RWPE1 (cell line): ENCODE results near the gene RAB9A.

Experiments
- CTCF ChIA-PET: fragments of 350-600 bp; sonication (Branson Sonifier 250); formaldehyde crosslinking; extraction: SDS; loops from one replicate; lab custom pipeline; 2021; lab: Yijun Ruan, JAX
- POLR2A ChIA-PET: fragments of 400-600 bp; formaldehyde crosslinking; extraction: SDS; loops from one replicate; lab custom pipeline; 2020; ENCODE audit warnings: antibody characterized with exemption; ENCODE audit not compliant: low non-redundant PET; lab: Yijun Ruan, JAX
- DNase-seq: peaks from one replicate; pipeline ENCODE4 v3.0.0; 2012; ENCODE audit warnings: low spot score
- H3K27ac ChIP-seq: fragments of 450-650 bp; 2 replicates; pipeline ENCODE4 v1.5.1; 2017
- CTCF ChIP-seq: fragments of 450-650 bp; conservative IDR thresholded peaks from 2 replicates; pipeline ENCODE4 v1.5.1; 2017; ENCODE audit warnings: low read depth, mild to moderate bottlenecking

The RAB9A gene

GRCh38 chrX:13750204-13750603 is 61.3 kb downstream of the RAB9A start:
- ChIA-PET POLR2A (no interaction called here), CTCF (interaction anchor here (1.2 kb wide), 1 partner anchor 282 kb away, joined by 5 read pairs; no protein-coding TSS in a partner anchor)
- peak; percentile 18 for DNase-seq
- H3K27ac ChIP-seq: no peak overlapping the region
- peak; percentile 62 for TF ChIP-seq CTCF

DNA sequence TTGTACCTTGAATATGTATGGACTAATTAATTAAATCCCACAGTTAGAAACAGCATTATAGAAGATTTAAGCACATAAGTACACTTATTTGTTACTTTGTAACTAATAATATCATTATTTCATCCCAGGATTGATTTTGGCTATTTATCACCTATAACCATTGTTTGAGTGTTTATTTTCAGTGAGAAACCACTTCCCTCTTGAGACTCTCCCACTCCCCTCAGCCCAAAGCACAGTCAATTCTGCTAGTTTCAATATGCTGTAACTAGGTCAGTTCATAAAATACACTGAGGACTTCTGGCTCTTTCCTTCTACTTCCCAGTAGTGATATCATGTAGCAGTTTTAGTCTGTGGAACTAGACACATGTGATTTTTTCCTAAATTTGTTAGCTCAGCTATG is 61.9 kb downstream of the RAB9A start:
- TF ChIP-seq CTCF: no peak
- ChIA-PET POLR2A (no interaction called here), CTCF (interaction anchor here (1.2 kb wide), 1 partner anchor 281 kb away, joined by 5 read pairs; no protein-coding TSS in a partner anchor)
- H3K27ac ChIP-seq: no peak overlapping the region
- no peak for DNase-seq

DNA sequence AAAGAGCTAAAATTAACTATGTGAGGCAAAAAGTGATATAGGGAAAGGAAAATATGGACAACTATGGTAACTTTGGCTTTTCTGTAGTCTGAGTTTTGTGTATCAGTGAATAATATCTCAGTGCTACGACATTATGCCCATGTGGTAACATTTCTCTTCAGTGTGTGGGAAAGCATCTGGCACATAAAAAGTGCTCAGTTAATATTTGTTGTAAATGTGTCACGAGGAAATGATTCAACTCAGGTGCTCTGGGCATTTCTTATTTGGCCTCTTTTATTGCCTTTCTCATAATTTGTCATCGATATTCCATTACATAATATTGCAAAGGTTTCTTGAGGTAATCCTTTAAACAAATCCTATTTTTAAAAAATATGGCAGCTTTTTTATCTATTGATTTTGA is 63.2 kb downstream of the RAB9A start:
- TF ChIP-seq CTCF: no peak
- ChIA-PET CTCF (interaction anchor here (0.7 kb wide), 1 partner anchor 108 kb away, joined by 3 read pairs; no protein-coding TSS in a partner anchor), POLR2A (no interaction called here)
- H3K27ac ChIP-seq: no peak overlapping the region
- no peak for DNase-seq

DNA sequence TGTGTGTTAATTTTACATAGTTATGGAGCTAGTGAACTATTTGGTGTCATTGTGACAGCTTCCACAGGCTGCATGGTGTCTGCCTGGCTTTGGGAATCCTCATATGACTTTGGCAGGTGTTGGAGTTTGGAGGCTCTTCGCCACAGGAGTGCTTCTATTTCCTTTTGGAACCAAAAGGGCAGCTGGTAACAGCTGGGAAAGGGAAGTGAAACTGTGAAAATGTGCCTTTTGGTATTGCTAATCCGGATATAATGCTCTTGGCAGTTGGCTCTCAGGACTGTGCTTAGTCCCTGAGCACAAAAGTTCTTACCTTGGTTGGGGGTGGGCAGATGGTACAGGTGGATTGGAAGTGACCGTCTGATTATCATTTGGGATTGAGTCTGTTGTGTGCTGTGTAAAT is 63.7 kb downstream of the RAB9A start:
- DNase-seq: no peak
- CTCF ChIA-PET: interaction anchor here (0.7 kb wide), 1 partner anchor 107 kb away, joined by 3 read pairs; no protein-coding TSS in a partner anchor
- POLR2A ChIA-PET: no interaction called here
- TF ChIP-seq CTCF: no peak
- no peak overlapping the region for H3K27ac ChIP-seq

DNA sequence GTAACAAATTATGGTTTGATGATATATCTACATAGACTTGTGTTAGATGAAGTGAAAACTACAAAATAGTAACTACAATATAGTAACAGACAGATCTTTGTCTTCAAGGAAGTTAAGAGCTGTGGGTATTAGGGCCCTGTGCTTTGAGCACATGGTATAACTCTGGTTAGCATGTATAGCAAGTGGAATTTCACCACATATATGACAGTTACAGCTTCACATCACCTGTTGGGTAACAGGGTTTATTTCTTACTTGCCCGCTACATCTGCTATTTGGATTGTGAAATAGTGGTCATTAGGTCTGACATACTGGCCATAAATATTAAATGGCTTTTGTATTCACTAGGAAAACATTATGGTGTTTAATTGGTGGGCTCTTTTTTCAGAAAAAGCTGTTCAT is 65.8 kb downstream of the RAB9A start:
- no peak for DNase-seq
- no peak for TF ChIP-seq CTCF
- H3K27ac ChIP-seq: no peak overlapping the region
- ChIA-PET CTCF (no interaction called here), POLR2A (no interaction called here)

DNA sequence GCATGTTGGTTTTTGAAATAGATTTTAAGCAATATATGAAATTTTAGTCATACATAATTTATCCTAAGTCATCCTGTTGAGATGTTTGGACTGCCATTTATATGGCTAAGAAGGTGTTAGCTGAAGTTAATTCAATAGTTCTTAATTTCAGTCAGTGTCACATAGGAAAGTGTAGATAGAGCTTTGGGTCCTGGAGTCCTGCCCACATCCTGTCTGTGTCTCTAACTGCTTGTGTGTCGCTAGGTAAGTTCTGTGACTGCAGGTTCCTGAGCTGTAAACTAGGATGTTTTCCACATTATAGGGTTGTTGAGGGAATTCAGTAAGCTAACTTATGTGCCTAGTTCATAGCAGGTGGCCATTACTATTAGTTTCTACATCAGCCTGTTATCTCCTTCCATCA is 66.3 kb downstream of the RAB9A start:
- DNase-seq: no peak
- no peak overlapping the region for H3K27ac ChIP-seq
- POLR2A ChIA-PET: no interaction called here
- CTCF ChIA-PET: no interaction called here
- no peak for TF ChIP-seq CTCF
